HCT116 (cell line): ENCODE results near the gene C7orf33. TPM values are rescaled to one million over a fixed set of nuclear protein-coding genes. Genes with fewer than 3 reads are reported as not detected.

Experiments
- ATAC-seq: fragments of 200-7000 bp; cut with Tn5 transposase; 2 replicates; pipeline ENCODE4 v1.9.1; 2020; ENCODE audit warnings: mild to moderate bottlenecking, moderate library complexity
- BruUV-seq: library from RNA; stranded (reverse); fragments of 400-500 nt; replicated peaks from 2 replicates; lab custom pipeline; 2021; lab: Mats Ljungman, UMichigan
- CTCF ChIA-PET: fragments of 300-600 bp; sonication (Branson Sonifier 250); formaldehyde crosslinking; loops from one replicate; lab custom pipeline; 2021; ENCODE audit warnings: antibody characterized with exemption; lab: Charles Lee
- POLR2A ChIA-PET: fragments of 300-600, 350-600 bp; sonication (Branson Sonifier 250); formaldehyde crosslinking; loops from one replicate; lab custom pipeline; 2021; ENCODE audit warnings: antibody characterized with exemption; lab: Charles Lee
- RAD21 ChIA-PET, 2 experiments: fragments of 300-600 bp; sonication (Branson Sonifier 250); formaldehyde crosslinking; loops; one replicate each; lab custom pipeline; 2023; ENCODE audit warnings: low total read pairs in 2 of 2; ENCODE audit not compliant: uncharacterized antibody in 2 of 2, unreplicated experiment in 2 of 2, low non-redundant PET in 1 of 2; lab: Charles Lee
- DNase-seq: peaks from one replicate; pipeline ENCODE4 v3.0.0-alpha.2; 2010; ENCODE audit warnings: low read depth, low spot score
- H2AFZ ChIP-seq: fragments of 200-600 bp; shearing (Covaris generic), sonication (generic); 2 replicates; pipeline ENCODE4 v1.6.1; 2017; ENCODE audit warnings: low read depth, mixed run types, mixed read lengths, antibody characterized with exemption, low read length; ENCODE audit not compliant: poor library complexity, severe bottlenecking
- H3K27ac ChIP-seq: 2 replicates; pipeline ENCODE4 v1.5.1; 2012; ENCODE audit warnings: low read depth, low read length
- H3K27me3 ChIP-seq: fragments of 200-600 bp; sonication (generic); 2 replicates; pipeline ENCODE4 v1.6.1; 2016; ENCODE audit warnings: mixed run types, low read length, mixed read lengths; ENCODE audit not compliant: insufficient read depth
- H3K36me3 ChIP-seq, 2 experiments: fragments of 200-500 bp in 1 of 2; fragments of 200-600 bp in 1 of 2; sonication (Bioruptor generic) in 1 of 2; sonication (generic) in 1 of 2; 2 replicates each; pipeline versions ENCODE4 v1.5.1 to v1.6.1; 2014 to 2016; ENCODE audit warnings: low read length in 2 of 2, inconsistent platforms in 1 of 2, mixed read lengths in 1 of 2, mixed run types in 1 of 2; ENCODE audit not compliant: insufficient read depth in 2 of 2, control insufficient read depth in 1 of 2
- H3K4me1 ChIP-seq, 2 experiments: fragments of 200-600 bp in 1 of 2; sonication (generic) in 1 of 2; 2 replicates each; pipeline versions ENCODE4 v1.5.1 to v1.6.1; 2012 to 2017; ENCODE audit warnings: low read length in 2 of 2, inconsistent platforms in 1 of 2, mild to moderate bottlenecking in 1 of 2, mixed read lengths in 1 of 2, mixed run types in 1 of 2, moderate library complexity in 1 of 2; ENCODE audit not compliant: insufficient read depth in 2 of 2, control insufficient read depth in 1 of 2
- H3K4me2 ChIP-seq: fragments of 200-600 bp; sonication (generic); 2 replicates; pipeline ENCODE4 v1.6.1; 2017; ENCODE audit warnings: mixed run types, low read length, mixed read lengths
- H3K4me3 ChIP-seq, 2 experiments: fragments of 200-600 bp in 1 of 2; sonication (generic) in 1 of 2; replicated peaks in 1 of 2; 2 replicates each; pipeline ENCODE4 v1.5.1; 2011 to 2016; ENCODE audit warnings: low read length in 2 of 2, control low read depth in 1 of 2, low read depth in 1 of 2, mild to moderate bottlenecking in 1 of 2, mixed read lengths in 1 of 2, mixed run types in 1 of 2
- H3K79me2 ChIP-seq: fragments of 200-600 bp; sonication (generic); 2 replicates; pipeline ENCODE4 v1.6.1; 2017; ENCODE audit warnings: mild to moderate bottlenecking, mixed run types, low read length, moderate library complexity, mixed read lengths; ENCODE audit not compliant: insufficient read depth
- H3K9ac ChIP-seq: fragments of 200-600 bp; sonication (generic); 2 replicates; pipeline ENCODE4 v1.6.1; 2016; ENCODE audit warnings: low read length, mixed read lengths
- H3K9me2 ChIP-seq: fragments of 200-600 bp; sonication (generic), shearing (Covaris generic); 2 replicates; pipeline ENCODE4 v1.6.1; 2017; ENCODE audit warnings: mixed run types, mild to moderate bottlenecking, moderate library complexity; ENCODE audit not compliant: insufficient read depth
- H3K9me3 ChIP-seq, 2 experiments: fragments of 200-500 bp in 1 of 2; fragments of 200-600 bp in 1 of 2; sonication (Bioruptor generic) in 1 of 2; sonication (generic) in 1 of 2; 2 replicates each; pipeline ENCODE4 v1.6.1; 2014 to 2017; ENCODE audit warnings: low read length in 2 of 2, mixed read lengths in 2 of 2, inconsistent platforms in 1 of 2, low read depth in 1 of 2, mild to moderate bottlenecking in 1 of 2, mixed run types in 1 of 2, moderate library complexity in 1 of 2; ENCODE audit not compliant: control insufficient read depth in 1 of 2, insufficient read depth in 1 of 2
- H4K20me1 ChIP-seq: fragments of 200-600 bp; sonication (generic), shearing (Covaris generic); 2 replicates; pipeline ENCODE4 v1.6.1; 2017; ENCODE audit warnings: mixed run types, mild to moderate bottlenecking, moderate library complexity; ENCODE audit not compliant: insufficient read depth
- CBX3 ChIP-seq: IDR thresholded peaks from 2 replicates; pipeline ENCODE4 v1.6.1; 2012; ENCODE audit warnings: low read depth
- EGR1 ChIP-seq: IDR thresholded peaks from 2 replicates; pipeline ENCODE4 v1.6.1; 2012; ENCODE audit warnings: low read depth
- ELF1 ChIP-seq: IDR thresholded peaks from 2 replicates; pipeline ENCODE4 v1.6.1; 2012; ENCODE audit warnings: low read depth, borderline replicate concordance
- EZH2 ChIP-seq: fragments of 200-600 bp; sonication (generic); IDR thresholded peaks from 2 replicates; pipeline ENCODE4 v1.6.1; 2017; ENCODE audit warnings: antibody characterized with exemption, mixed run types
- FOSL1 ChIP-seq: IDR thresholded peaks from 2 replicates; pipeline ENCODE4 v1.6.1; 2012; ENCODE audit warnings: low read depth
- JUND ChIP-seq: IDR thresholded peaks from 2 replicates; pipeline ENCODE4 v1.6.1; 2012
- REST ChIP-seq: IDR thresholded peaks from 2 replicates; pipeline ENCODE4 v1.6.1; 2012; ENCODE audit warnings: low read depth
- SIN3A ChIP-seq: IDR thresholded peaks from 2 replicates; pipeline ENCODE4 v1.6.1; 2012; ENCODE audit warnings: low read depth
- SP1 ChIP-seq: IDR thresholded peaks from 2 replicates; pipeline ENCODE4 v1.6.1; 2012; ENCODE audit warnings: low read depth
- SRF ChIP-seq: IDR thresholded peaks from 2 replicates; pipeline ENCODE4 v1.6.1; 2012; ENCODE audit warnings: low read depth
- ZFX ChIP-seq: fragments of 450-650 bp; IDR thresholded peaks from 2 replicates; pipeline ENCODE4 v1.6.1; 2017
- ZNF274 ChIP-seq: fragments of 200-500 bp; sonication (Bioruptor generic); IDR thresholded peaks from 2 replicates; pipeline ENCODE4 v1.6.1; 2014; ENCODE audit warnings: mild to moderate bottlenecking, low read depth, low read length, inconsistent platforms
- intact Hi-C: fragments of 100-400 bp; cut with micrococcal nuclease; formaldehyde crosslinking; loops from 2 replicates; pipeline ENCODE4 v1.10.0; 2022
- total RNA-seq: library from RNA; stranded (reverse); gene quantifications from one replicate; pipeline ENCODE4 v1.2.1, GENCODE V29; 2021; ENCODE audit not compliant: unreplicated experiment
- TF ChIP-seq, protein P1 (sequence below), 3 experiments: fragments of 200-600 bp in 1 of 3; sonication (generic) in 1 of 3; IDR thresholded peaks in 2 of 3; conservative IDR thresholded peaks in 1 of 3; 2 replicates each; pipeline ENCODE4 v1.5.1; 2012 to 2017; ENCODE audit warnings: low read depth in 2 of 3, low read length in 2 of 3, antibody characterized with exemption in 1 of 3, borderline replicate concordance in 1 of 3, control low read depth in 1 of 3, mild to moderate bottlenecking in 1 of 3, mixed read lengths in 1 of 3, mixed run types in 1 of 3, moderate library complexity in 1 of 3; ENCODE audit not compliant: insufficient read depth in 1 of 3
- TF ChIP-seq, protein P2 (sequence below): IDR thresholded peaks from 2 replicates; pipeline ENCODE4 v1.6.1; 2012

C7orf33 gene
- total RNA-seq, 1 experiment from 2014 or later, result not detected

DNA sequence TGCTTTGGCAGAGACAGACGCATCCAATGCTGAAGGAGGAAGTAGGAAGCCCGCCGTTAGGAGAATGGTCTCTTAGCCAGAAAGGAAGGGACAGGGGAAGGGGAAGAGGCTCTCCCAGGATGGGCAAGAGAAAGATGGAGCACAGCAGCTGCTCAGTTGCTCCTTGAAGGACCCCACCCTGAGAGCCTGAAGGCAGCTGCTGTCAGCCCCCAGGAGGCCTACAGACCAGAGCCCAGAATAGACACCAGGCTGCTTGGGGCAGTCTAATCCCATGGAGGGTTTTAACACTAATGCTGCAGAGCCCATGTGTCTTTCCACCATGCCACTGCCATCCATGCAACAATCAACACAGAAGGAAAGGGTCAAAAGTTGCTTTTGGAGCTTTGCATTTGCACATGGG, 3.5 kb upstream of the C7orf33 start:
- no peaks in the 10 kb centered on the region for H4K20me1 ChIP-seq
- ATAC-seq (no peak), DNase-seq (no peak)
- no peaks in the 10 kb centered on the region for H3K9me2 ChIP-seq
- ChIA-PET RAD21 (no interaction called here), POLR2A (no interaction called here), CTCF (no interaction called here)
- intact Hi-C loops, result no loop called here
- H3K36me3 ChIP-seq, result no peaks in the 10 kb centered on the region
- H3K27me3 ChIP-seq, result peaks cover 9% of the 10 kb centered on the region; the same call in 1 of the 2 replicates
- TF ChIP-seq EGR1 (no peak), SIN3A (no peak), ELF1 (no peak), ZFX (no peak)
- TF ChIP-seq, protein P1, sequence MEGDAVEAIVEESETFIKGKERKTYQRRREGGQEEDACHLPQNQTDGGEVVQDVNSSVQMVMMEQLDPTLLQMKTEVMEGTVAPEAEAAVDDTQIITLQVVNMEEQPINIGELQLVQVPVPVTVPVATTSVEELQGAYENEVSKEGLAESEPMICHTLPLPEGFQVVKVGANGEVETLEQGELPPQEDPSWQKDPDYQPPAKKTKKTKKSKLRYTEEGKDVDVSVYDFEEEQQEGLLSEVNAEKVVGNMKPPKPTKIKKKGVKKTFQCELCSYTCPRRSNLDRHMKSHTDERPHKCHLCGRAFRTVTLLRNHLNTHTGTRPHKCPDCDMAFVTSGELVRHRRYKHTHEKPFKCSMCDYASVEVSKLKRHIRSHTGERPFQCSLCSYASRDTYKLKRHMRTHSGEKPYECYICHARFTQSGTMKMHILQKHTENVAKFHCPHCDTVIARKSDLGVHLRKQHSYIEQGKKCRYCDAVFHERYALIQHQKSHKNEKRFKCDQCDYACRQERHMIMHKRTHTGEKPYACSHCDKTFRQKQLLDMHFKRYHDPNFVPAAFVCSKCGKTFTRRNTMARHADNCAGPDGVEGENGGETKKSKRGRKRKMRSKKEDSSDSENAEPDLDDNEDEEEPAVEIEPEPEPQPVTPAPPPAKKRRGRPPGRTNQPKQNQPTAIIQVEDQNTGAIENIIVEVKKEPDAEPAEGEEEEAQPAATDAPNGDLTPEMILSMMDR (IDR thresholded peaks at IDR 0.05 in 2 of 3, conservative IDR thresholded peaks at IDR 0.05 in 1 of 3; ENCODE audit: borderline replicate concordance in 1 of 3, insufficient read depth in 1 of 3, low read depth in 2 of 3, low read length in 2 of 3), result no peak
- H2AFZ ChIP-seq, result no peak overlapping the region
- no peak overlapping the region for H3K4me2 ChIP-seq
- H3K9me3 ChIP-seq, result no peaks in the 10 kb centered on the region
- BruUV-seq, result no TSS peak
- no peaks in the 10 kb centered on the region for H3K4me1 ChIP-seq
- no peak overlapping the region for H3K27ac ChIP-seq
- no peaks in the 10 kb centered on the region for H3K79me2 ChIP-seq
- H3K4me3 ChIP-seq, result no peak overlapping the region
- no peak overlapping the region for H3K9ac ChIP-seq

DNA sequence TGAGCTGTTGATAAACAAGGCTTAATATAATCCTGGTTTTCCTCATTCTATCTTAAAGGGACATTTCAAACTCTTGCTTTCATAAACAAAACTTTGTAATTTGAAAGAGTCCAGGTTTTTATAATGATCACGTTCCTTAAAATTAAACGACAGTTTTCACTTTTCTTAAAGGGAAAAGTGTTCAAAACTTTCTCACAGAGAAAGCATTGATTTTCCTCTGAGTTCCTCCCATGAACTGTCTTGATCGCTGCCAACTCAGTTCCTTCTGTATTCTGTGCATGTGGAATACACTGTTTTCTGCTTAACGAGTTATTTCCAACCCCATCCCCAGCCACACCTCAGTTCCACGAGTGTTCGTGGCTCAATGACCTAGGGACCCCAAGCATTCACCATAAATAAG, 2.4 kb upstream of the C7orf33 start:
- Histone ChIP-seq H3K36me3 (no peaks in the 10 kb centered on the region), H3K9me3 (no peaks in the 10 kb centered on the region), H3K79me2 (no peaks in the 10 kb centered on the region), H3K4me3 (no peak overlapping the region), H3K4me2 (no peak overlapping the region), H3K9ac (no peak overlapping the region), H3K27ac (no peak overlapping the region), H2AFZ (no peak overlapping the region), H3K9me2 (no peaks in the 10 kb centered on the region), H3K27me3 (peaks cover 9% of the 10 kb centered on the region; the same call in 1 of the 2 replicates), H4K20me1 (no peaks in the 10 kb centered on the region), H3K4me1 (no peaks in the 10 kb centered on the region)
- RAD21 ChIA-PET, result no interaction called here
- ATAC-seq, result no peak
- CTCF ChIA-PET, result no interaction called here
- intact Hi-C loops, result no loop called here
- no TSS peak for BruUV-seq
- POLR2A ChIA-PET, result no interaction called here
- no peak for DNase-seq
- TF ChIP-seq ELF1 (no peak), EGR1 (no peak), SP1 (no peak), FOSL1 (no peak), SIN3A (no peak), SRF (no peak), CBX3 (no peak), EZH2 (no peak), REST (no peak), ZNF274 (no peak), JUND (no peak)
- TF ChIP-seq, protein P2, sequence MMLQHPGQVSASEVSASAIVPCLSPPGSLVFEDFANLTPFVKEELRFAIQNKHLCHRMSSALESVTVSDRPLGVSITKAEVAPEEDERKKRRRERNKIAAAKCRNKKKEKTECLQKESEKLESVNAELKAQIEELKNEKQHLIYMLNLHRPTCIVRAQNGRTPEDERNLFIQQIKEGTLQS, result no peak
